GM18517 (cell line): Measurements from ENCODE around the gene TIPARP.
"Not testable (repeated sequence)": the region's sequence is repeated elsewhere in the genome, so short reads cannot be mapped to it uniquely, and the experiment has no call there.

Experiments used
- ATAC-seq: cut with Tn5 transposase; IDR thresholded peaks from one replicate; pipeline ENCODE4 v1.9.1; 2021; ENCODE audit warnings: mild to moderate bottlenecking, moderate library complexity; ENCODE audit not compliant: unreplicated experiment

TIPARP gene

DNA sequence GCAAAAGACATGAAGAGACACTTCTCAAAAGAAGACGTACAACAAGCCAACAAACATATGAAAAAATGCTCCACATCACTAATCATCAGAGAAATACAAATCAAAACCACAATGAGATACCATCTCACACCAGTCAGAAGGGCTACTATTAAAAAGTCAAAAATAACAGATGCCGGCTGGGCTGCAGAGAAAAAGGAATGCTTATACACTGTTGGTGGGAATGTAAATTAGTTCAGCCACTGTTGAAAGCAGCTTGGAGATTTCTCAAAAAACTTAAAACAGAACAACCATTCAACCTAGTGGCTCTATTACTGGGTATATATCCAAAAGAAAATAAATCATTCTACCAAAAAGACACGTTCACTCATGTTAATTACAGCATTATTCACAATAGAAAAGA is 60.3 kb downstream of the TIPARP start:
- not testable (repeated sequence) for ATAC-seq

DNA sequence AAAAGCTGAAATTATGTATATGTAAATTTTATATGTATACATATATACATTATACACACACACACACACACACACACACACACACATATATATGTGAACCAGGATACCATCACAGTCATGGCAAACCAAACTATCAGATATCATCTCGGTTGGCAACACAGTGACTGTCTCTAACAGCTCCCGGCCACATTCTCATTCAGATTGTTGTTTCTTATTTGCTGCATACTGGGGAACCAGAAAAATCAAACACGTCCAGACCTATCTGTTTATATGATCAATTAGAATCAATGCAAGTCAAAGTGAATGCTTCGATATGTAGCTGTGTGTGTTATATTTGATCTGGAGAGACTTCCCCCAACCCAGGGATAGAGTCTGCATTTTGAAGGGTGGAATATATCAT is 61.1 kb downstream of the TIPARP start:
- no peak for ATAC-seq

DNA sequence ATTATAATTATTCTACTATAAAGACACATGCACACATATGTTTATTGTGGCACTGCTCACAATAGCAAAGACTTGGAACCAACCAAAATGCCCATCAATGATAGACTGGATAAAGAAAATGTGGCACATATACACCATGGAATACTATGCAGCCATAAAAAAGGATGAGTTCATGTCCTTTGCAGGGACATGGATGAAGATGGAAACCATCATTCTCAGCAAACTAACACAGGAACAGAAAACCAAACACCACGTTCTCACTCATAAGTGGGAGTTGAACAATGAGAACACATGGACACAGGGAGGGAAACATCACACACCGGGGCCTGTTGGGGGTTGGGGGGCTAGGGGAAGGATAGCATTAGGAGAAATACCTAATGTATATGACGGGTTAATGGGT is 62.7 kb downstream of the TIPARP start:
- ATAC-seq, result not testable (repeated sequence)

DNA sequence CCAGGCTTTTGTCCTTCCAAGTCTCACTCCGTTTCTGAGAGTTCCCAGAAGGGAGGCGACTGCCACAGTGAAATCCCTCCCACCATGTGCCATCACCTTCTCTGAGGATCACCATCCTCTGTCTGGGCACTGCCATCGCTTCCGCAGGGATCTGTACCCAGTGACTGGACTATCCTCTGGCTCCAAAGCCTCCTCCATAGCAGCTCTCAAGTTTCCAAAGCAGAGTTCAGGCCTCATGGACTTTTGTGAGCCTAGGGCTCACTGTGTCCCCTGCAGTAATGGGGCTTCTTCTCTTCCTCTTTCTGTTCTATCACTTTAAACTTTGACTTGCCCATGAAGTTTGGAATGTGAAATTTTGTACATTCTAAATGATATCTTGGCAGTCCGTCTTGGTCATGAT is 63.9 kb downstream of the TIPARP start:
- ATAC-seq, result no peak

DNA sequence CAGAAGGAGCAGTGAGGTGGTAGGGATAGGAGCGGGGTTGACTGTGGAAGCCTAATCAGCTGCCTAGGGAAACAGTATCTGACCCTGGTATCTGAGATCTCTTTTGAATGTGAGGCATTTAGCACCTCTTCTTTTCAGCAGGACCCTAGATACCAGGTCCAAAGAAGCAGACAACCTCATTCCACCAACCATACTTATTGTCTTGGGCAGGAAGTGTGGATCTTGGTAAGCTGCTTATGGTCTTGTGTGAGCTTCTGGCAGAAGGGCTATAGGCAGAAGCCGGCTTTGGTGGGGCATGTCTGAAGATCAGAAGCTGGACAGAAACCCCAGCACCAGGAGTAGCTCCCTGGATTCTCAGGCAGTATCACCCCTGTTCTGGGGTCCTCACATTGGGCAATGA is 65.6 kb downstream of the TIPARP start:
- no peak for ATAC-seq

DNA sequence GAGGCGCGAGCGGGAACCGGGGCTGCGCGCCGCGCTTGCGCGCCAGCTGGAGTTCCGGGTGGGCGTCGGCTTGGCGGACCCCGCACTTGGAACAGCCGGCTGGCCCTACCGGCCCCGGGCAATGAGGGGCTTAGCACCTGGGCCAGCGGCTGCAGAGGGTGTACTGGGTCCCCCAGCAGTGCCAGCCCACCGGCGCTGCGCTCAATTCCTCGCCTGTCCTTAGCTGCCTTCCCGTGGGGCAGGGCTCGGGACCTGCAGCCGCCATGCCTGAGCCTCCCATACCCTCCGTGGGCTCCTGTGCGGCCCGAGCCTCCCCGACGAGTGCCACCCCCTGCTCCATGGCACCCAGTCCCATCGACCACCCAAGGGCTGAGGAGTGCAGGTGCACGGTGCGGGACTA is 66.2 kb downstream of the TIPARP start:
- not testable (repeated sequence) for ATAC-seq

DNA sequence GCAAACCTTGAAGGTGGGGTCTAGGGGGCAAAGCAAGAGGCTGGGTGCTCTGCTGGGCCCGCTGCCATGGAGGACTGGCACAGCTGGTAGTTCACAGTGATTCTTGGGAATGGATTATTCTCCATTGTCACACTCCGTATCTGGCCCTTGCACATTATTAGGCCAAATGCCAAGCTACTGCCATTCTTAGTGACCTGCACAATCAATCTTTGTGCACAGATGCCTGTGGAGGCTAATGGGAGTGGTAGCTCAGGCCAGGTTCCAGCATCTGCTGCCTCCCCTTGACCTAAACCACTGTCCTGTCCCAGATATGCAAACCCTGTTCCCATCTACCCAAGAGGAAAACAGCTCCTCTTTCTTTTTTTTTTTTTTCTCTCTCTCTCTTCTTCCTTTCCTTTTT is 67.5 kb downstream of the TIPARP start:
- no peak for ATAC-seq

DNA sequence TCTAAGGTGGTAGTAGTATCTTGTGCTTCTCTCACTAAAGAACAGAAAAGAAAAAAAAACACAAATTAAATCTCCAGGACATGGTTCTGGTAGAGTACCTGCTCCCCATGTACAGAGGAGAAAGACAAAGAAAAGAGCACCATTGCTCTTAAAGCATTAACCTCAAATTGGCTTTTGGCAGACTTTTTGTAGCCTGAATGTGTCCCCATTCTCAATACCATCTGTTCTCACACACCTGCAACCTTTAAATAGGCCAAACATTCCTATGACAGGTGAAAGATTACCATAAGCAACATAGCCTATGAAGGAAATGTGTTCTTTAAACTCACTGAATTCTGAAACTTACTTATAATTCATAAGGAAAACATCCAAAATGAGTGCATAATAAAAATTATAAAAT is 68.0 kb downstream of the TIPARP start:
- ATAC-seq, result no peak

DNA sequence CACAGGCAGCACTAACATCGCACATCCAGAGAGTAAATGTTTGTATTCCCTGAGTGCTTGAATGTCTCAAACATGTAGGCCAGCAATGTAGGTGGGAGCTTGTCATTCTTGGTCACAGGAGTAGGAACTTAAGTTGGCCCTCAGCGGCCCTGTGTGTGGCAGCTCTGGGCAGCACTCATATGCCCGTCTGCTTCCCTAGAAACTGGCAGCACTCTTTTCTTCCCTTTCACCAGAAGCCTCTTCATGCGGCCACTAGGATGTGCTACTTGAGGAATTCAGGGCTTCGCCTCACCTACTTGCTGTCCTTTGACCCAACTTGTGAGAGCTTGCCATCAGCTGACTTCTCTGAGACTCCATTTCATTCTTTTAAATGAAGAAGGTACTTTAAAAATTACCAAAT is 69.5 kb downstream of the TIPARP start:
- ATAC-seq, result no peak

DNA sequence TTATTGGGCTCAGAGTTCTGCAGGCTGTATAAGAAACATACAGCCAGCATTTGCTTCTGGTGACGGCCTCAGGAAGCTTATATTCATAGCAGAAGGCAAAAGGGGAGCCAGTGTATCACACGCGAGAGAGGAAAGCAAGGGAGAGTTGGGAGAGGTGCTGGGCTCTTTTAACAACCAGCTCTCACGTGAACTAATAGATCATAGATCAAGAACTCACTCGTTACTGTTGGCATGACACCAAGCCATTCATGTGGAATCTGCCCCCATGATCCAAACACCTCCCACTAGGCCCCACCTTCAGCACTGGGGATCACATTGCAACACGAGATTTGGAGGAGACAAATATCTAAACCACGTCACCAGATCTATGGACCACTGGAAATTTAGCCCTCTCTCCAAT is 70.2 kb downstream of the TIPARP start:
- ATAC-seq, result no peak

DNA sequence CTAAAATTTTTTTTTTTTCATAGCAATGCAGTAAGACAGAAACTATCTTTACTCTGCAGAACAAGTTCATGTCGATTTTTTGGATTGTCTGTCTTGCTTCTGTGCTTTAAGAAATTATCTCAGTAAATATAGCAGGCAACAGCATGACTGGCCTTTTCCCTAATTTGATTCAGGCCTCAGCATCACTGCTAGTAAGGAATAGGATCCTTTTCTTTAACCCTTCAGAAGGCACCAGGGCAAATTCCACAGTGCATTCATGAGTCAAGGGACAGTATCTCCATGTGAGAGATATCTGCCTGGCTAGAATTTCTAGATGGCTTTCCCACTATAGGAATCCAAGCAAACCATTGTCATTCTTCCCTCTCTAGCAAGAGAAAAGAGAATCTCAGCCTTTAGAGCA is 71.4 kb downstream of the TIPARP start:
- no peak for ATAC-seq

DNA sequence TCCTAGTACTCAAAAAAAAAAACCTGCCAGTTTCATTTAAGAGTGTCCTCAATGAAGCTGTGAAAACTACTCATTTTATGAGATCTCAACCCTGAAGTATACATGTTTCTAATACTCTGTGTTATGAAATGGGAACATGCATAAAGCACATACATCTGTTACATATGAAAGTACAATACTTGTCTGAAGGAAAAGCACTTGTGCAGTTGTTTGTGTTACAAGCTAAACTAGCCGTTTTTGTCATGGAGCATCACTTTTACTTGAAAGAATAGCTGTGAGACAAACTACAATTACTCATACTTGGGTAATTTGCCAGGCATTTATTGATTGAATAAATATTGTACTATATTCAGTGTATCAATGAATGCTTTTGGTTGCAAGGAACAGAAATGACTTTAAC is 72.7 kb downstream of the TIPARP start:
- ATAC-seq, result no peak

DNA sequence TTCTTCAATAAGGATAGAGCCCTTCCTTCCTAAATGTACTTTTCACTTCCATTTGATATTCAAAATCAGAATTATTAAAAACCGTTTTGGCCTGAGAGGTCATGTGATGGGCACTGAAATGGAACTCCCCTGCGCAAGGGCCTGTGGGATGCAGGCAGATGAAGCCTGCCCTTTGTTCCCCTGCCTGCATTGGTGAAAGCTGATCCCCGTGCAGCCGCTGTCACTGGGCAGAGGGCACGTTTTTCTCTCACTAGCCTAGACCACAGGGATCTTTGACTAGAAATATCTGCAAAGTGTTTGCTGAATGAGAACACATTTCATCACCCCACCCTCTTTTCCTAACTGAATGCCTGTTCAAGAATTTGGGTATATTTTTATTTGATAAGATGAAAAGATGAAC is 74.9 kb downstream of the TIPARP start:
- ATAC-seq, result no peak

DNA sequence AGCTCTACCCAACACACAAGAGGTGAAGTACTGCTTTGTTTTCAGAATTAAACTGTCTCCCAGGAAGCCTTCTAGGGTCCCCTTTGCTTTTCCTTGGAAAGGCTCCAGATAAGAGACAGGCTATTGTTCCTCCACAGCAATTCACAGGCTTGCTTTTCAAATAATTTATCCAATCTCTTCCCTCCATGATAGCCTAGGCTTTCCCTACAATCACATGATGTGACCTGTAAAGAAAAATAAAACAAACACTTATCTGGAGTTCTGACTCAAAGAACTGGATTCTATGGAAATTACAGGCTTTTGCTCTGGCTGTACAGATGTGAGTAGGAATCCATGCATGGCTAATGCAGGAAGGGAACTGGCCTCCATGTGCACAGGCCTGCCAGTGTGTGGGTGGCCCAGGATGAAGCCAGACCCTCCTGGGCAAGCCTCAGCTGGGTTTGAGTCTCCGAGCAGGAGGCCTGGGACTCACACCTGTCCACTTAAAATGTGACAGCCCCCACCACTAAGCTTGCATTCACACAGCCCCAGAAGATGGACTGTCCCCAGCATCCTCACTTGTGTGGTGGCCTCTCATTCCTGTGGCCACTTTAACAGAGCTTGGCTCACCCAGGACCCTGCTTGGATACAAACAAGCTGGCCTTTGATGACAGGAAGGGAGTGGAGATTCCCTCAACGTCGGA is 75.9 kb downstream of the TIPARP start:
- no peak for ATAC-seq

DNA sequence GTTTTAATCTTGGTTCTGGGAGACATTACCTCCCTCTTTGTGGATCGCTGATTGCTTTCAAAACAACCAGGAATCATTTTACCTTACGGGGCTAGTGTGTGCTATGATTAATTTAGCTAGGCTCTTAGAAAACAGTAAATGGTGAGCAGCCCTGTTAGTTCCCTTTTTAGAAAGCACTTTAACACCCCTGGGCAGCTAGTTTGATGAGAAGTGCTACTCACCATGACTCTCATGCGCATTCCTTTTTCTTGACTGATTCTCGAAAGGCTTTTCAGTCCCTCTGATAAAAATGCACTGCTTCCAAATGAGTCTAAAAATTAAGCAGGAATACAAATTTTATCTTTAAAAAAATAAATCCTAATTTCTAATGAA is 76.5 kb downstream of the TIPARP start:
- no peak for ATAC-seq

DNA sequence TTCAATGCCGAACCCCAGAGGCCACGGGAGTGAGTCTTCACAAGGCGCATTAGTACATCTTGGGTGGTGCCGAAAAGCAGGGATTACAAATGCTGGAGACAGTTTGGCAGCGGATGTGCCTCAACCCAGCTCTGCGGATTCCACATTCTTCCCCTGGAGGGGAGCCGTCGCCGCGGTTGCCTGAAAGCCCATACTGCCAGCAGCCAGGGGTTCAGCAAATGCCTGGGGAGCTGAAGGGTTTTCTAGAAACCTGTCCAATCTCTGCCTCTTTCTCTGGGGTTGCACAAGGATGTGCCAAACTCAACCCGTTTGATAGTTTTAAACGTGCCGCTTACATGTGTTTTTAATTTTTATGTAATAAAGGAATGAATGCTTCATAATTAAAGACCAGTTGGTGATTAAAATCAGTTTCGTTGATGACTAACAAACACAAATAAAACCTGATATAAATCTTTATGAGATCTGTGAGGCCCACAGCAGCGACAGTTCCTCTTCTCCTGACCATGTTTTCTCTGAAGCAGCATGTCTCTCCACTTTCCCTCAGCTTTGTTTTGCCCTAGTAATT is 77.2 kb downstream of the TIPARP start:
- no peak for ATAC-seq
